Transverse colon (tissue), 4 donors: Measurements from ENCODE around the gene TMEM138.

ENCODE experiments used
- EP300 ChIP-seq: sonication (generic); formaldehyde crosslinking; IDR thresholded peaks from one replicate; pipeline ENCODE4 v1.6.1; 2017; ENCODE audit warnings: antibody characterized with exemption, low read depth
- POLR2A ChIP-seq: fragments of 450-650 bp; IDR thresholded peaks from one replicate; pipeline ENCODE4 v1.6.1; 2016; ENCODE audit warnings: antibody characterized with exemption, mild to moderate bottlenecking, moderate library complexity
- POLR2AphosphoS5 ChIP-seq, 3 donors: sonication (generic); formaldehyde crosslinking; IDR thresholded peaks; one replicate each; pipeline ENCODE4 v1.6.1; 2016; ENCODE audit warnings: antibody characterized with exemption in 3 of 3
- TF ChIP-seq, protein P1 (sequence below), 5 experiments: fragments of 200-600 bp in 3 of 5; fragments of 450-650 bp in 2 of 5; sonication (generic) in 3 of 5; IDR thresholded peaks; 1 replicate in 2 of 5; 2 replicates in 3 of 5; pipeline ENCODE4 v1.5.1; 2016 to 2017; ENCODE audit warnings: antibody characterized with exemption in 5 of 5, inconsistent platforms in 3 of 5, mild to moderate bottlenecking in 2 of 5, moderate library complexity in 1 of 5

DNA sequence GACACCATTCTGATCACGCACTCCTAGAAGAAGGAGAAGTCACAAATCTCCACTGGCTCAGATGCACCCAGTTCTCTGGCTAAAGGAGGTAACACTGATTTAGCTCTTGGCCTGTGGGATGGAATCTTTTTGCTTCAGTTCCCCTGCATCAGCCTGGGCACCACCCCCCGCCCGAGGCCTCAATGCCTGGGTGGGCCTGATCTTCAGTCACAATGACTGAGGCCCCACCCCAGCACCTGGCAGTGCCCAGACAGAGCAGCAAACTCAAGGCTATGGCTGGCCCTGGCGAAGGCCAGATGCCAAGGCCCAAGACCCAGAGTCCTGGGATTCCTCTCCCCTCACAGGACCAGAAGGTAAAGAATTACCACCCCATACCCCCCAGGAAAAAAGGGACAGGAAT, 5.5 kb upstream of the TMEM138 start:
- TF ChIP-seq, protein P1, sequence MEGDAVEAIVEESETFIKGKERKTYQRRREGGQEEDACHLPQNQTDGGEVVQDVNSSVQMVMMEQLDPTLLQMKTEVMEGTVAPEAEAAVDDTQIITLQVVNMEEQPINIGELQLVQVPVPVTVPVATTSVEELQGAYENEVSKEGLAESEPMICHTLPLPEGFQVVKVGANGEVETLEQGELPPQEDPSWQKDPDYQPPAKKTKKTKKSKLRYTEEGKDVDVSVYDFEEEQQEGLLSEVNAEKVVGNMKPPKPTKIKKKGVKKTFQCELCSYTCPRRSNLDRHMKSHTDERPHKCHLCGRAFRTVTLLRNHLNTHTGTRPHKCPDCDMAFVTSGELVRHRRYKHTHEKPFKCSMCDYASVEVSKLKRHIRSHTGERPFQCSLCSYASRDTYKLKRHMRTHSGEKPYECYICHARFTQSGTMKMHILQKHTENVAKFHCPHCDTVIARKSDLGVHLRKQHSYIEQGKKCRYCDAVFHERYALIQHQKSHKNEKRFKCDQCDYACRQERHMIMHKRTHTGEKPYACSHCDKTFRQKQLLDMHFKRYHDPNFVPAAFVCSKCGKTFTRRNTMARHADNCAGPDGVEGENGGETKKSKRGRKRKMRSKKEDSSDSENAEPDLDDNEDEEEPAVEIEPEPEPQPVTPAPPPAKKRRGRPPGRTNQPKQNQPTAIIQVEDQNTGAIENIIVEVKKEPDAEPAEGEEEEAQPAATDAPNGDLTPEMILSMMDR (IDR thresholded peaks at IDR 0.05), result no peak
- TF ChIP-seq POLR2AphosphoS5 (IDR thresholded peaks at IDR 0.05), result no peak
- no peak for TF ChIP-seq EP300
- no peak for TF ChIP-seq POLR2A
